HG03575 (cell line): ENCODE data around the gene MAST4.

Experiments
- ATAC-seq: cut with Tn5 transposase; IDR thresholded peaks from one replicate; pipeline ENCODE4 v1.9.1; 2021; ENCODE audit not compliant: unreplicated experiment, insufficient number of reproducible peaks, low FRiP score; ENCODE audit errors: extremely low read depth

Gene MAST4

DNA sequence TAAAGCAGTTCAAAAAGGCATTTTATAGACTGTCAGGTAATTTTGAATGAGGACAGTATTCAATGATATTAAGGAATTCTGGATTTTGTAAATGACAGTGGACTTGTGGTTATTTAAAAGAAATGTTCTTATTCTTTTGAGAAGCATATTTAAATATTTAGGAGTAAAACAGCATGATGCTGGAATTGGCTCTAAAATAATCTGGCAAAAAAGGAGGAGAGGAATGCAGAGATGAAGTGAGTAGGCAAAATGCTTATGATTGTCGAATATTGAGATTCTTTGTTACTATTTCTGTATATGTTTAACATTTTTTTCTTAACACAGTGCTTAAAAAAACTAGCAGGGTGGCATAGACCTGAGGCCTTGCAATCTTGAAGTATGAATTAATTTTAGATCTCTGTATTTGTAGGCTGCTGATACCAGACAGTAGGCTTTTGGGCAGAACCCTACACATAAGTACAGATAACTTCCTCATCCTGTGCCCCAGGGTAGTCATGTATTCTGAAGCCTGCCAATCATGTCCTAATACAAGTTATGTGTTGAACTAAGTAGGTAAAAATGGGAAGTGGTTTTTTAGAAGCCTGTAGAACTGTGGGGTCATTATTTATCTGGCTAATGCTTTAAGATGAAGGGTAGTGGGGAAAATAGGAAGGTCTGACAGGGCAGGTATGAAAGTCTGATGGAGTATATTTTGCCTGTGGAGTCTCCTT is 591.0 kb downstream of the MAST4 start:
- no peak for ATAC-seq

GRCh38 chr5:67188274-67189078 is 592.3 kb downstream of the MAST4 start:
- no peak for ATAC-seq

GRCh38 chr5:67189079-67189354 is 592.8 kb downstream of the MAST4 start:
- ATAC-seq: no peak

- no peak for ATAC-seq
Observed at GRCh38 chr5:67189931-67190330, 593.7 kb downstream of the MAST4 start.

DNA sequence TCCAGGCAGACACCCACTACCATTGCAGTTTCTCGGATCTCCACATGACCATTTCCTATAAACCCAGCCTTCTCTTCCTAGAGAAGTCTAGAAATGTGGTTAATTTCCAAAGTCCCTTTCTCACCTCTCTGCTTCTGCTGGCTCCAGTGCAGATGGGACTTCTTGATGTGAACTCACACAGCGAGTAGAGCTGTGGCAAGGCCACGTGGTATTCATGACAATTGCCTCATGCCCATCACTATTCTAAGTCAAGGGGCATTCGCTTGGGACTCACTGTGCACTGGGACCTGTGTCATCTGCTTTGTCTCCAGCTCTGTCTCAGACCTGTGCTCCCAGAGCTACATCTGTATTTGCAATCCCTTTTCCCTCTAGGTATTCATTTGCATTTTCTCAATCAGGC is 594.2 kb downstream of the MAST4 start:
- ATAC-seq: no peak

DNA sequence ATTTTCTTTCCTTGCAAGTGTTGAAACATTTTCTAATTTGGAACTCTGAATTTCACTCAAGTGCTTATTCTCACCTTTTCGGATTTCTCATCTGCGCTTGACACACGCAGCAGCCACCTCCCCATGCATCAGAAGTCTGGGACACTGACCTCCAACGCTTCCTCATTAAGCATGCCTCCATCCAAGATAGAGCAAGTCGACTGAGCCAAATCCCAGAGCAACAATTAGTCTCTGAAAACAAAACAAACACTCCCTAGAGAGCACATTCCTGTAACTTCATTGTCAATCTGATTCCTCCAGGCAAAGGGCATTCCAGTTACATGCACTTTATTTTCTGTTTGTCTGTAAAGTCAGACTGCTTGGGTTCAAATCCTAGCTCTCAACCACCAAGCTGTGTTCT is 594.7 kb downstream of the MAST4 start:
- ATAC-seq: no peak

- ATAC-seq: no peak
Observed at GRCh38 chr5:67192719-67193438, 596.7 kb downstream of the MAST4 start.

GRCh38 chr5:67193439-67193807 is 597.2 kb downstream of the MAST4 start:
- ATAC-seq: no peak

- ATAC-seq: no peak
Observed at GRCh38 chr5:67194166-67194565, 598.0 kb downstream of the MAST4 start.

DNA sequence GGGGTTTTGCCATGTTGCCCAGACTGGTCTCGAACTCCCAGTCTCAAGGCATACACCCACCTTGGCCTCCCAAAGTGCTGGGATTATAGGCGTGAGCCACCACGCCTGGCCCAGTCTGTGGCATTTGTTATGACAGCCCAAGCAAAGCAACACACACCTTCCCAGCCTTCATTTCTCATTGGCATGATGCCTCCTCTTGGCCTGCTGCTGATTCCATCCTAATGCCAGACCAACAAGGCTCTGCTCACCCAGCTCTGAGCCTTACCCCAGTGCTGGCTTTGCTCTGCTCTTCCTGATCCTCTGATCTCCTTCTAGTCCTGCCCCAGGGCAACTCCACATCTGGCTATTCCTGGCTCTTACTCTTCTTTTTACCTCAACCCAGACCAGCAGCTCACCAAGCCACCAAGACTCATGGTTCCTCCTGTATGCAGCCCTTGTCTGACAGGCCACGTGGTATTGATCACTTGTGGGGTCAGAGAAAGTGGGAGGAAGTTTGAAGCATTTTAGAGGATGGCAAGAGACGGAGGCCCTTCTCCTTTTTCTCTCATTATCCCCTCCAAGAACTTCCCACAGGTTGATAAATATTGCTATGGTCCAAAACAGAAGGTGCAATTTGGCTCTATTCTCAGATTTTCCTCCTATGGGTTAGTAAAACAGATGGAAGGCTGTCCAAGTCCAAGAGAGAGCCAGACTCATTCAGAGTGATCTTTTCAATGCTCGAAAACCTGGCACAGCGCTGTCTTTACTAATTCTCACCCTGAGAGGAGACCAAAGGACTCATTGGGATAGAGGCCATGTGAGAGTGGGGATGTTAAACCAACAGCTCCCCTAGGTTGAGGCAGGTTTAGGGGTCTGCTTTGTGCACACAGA is 599.4 kb downstream of the MAST4 start:
- ATAC-seq: no peak

DNA sequence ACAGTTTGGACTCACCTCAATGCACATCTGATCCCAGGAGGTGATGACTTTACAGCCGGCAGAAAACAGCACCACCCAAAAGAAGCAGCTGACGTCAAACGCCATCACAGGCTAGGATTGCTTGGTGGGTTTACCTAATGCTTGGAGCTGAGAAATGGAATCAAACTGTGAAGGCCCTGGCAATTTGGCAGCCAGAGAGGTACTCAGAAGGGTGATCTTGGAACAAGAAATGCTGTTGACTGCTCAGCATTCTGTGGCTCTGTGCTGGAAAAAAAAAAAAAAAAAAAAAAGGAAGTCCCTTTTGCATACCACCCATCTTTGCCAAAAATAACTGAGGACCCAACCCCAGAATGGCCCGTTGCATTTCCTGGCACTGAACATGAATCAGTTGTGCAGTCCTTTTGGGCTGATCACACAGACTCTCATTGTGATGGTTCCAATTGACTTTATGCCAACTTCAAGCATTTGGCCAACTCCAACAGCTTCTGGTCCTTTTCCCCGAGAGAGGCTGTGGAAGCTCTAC is 600.4 kb downstream of the MAST4 start, which contains the start of gene CD180:
TSS of gene CD180 (minus strand) at position 263 of the 523 bp plus-strand sequence. CDS start at position 105, 158 bp downstream.
- ATAC-seq: no peak

DNA sequence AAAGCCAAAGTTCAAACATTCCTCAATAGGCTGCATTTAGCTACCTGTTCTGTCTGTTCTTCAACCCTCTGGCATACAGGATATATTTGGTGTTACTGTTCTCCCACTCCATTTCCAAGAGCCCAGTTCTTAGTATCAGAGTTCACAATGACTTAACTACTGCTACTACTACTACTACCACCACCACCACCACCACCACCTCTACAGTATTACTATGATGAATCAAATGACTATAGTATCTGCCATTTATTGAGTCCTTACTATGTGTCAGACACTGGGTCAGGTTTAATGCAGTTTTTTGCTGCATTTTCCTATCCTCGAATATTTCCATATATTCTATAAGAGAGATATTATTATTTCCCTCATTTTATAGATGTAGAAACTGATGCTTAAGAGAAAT is 601.3 kb downstream of the MAST4 start:
- no peak for ATAC-seq

GRCh38 chr5:67198917-67199316 is 602.7 kb downstream of the MAST4 start:
- no peak for ATAC-seq

- ATAC-seq: no peak
Observed at GRCh38 chr5:67199859-67200258, 603.7 kb downstream of the MAST4 start.

DNA sequence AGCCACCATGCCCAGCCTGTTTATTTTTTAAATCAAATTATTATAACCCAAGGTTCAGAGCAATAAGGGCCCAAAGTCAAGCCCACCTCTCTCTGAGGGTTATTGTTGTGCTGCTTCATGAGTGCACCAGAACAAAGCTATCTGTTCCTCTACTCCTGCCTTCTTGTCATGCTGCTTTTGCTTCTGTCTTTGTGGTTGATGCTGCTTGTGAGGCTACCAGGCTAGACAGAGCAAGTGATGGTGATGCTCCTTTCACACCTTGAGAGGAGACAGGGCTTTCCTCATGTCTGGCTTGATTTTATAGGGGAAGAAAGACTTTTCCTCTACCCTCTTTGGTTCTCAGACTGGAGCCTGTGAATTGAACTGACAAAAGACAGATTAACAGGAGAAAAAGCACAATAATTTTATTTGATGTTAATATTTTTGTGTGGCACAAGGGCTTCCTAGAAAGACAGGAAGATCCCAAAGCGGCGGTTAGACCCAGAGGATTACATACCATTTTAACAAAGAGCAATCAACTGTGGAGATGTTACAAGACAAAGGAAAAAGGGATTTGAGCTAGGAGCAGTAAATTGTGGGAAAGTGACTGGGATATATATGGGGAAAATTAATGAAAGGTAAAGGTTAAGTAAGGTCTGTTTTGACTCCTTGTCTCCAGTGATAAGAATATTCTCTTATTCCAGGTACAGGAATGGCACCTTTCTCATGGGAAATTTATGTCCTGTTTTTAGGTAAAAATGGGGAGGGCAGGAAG is 604.8 kb downstream of the MAST4 start:
- ATAC-seq: no peak

DNA sequence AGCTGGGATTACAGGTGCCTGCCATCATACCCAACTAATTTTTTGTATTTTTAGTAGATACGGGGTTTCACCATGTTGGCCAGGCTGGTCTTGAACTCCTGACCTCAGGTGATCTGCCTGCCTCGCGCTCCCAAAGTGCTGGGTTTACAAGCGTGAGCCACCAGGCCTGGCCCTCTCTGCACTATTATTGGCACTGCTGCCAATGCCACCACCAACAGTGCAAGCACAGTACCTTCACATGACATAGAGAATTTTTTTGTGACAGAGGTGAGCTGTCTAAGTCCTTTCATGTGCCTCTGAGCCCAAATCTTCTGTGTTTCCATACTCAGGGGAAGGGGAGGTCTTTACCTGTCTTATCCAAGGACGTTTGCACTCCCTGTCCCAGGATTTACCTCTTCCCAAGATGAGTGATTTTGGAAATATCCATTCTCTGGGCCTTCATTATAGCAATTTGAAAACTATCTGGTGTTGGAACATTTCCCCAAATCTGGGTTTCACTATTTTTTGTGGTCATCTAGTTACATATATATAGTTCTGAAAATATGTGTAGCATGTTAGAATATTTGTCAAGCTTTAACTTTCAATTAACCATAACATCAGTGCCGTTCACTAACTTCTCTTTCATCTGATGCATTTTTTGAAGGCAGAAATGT is 605.8 kb downstream of the MAST4 start:
- no peak for ATAC-seq

- ATAC-seq: no peak
Observed at GRCh38 chr5:67202828-67203227, 606.6 kb downstream of the MAST4 start.

GRCh38 chr5:67203701-67204074 is 607.5 kb downstream of the MAST4 start:
- ATAC-seq: no peak
